GM21423 (cell line): Measurements from ENCODE around the gene NRP2.

Experiments
- ATAC-seq: cut with Tn5 transposase; IDR thresholded peaks from one replicate; pipeline ENCODE4 v1.9.1; 2021; ENCODE audit warnings: mild to moderate bottlenecking, moderate library complexity; ENCODE audit not compliant: unreplicated experiment

The NRP2 gene

DNA sequence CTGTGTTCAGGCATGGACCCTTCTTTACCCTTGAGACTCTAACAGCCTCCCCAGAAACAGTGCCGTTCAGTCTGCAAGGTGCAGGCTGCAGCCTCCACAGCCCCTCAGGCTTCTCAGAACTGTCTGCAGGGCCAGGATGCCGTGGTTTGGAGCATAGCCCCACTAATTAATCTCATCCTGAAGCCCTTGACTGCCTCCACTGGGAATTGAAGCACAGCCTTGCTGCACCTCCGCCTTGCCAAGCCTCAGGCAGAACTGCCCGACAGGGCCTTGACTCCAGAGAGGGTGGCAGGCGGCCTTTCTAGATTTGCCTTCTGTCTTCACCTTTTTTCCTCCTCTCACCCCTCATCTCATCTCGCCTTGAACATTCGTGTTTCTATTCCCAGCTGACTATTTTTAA lies 119.8 kb downstream of the NRP2 start:
- no peak for ATAC-seq

DNA sequence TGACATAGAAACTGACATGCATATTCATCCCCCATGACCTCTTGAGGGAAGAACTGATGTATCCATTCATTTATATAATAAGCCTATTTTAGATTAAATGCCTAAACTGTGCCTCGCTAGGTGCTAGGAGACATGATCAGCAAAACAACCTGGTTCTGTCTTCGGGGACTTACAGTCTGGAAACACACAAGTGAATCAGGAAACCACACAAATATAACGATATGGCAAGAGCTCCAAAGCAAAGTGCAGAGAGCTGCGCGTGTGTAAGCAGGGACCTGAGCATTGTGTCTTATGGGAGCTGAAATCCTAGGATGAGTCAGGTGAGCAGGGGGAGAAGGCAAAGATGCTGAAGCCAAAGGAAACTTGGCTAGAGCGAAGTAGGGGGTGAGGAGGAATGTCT lies 120.6 kb downstream of the NRP2 start:
- ATAC-seq, result no peak

DNA sequence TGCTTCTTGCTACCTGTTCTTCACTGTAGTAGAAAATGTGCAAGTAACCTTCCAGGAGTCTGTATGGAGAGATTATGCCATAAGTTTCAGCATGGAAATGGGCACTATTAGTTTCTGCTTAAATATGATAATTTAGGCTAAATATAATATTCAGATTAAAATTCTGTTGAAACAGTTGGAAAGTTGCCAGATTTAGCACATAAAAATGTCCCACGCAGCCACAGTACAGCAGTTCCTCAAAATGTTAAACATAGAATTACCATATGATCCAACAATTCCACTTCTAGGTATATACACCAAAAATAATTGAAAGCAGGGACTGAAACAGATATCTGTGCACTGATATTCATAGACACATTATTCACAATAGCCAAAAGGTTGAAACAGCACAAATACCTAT lies 121.2 kb downstream of the NRP2 start:
- no peak for ATAC-seq

DNA sequence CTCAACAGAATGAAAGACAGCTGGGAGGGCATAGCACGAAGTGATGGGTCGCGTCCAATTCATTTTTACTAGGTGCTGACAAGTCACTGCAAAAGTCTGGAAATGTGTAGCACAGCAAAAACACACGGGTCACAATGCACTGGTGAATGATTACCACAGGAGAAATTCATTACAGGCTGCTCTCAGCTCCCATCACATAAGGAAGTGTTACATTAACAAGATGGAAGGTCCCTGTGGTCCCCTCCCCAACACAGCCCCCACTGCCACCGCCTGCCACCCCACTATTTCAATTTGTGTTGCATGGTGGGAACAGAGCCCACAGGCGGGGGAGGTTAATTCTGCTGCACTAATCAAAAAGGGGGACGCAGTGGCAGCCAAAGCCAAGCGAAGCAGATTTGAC lies 122.8 kb downstream of the NRP2 start:
- ATAC-seq, result no peak

DNA sequence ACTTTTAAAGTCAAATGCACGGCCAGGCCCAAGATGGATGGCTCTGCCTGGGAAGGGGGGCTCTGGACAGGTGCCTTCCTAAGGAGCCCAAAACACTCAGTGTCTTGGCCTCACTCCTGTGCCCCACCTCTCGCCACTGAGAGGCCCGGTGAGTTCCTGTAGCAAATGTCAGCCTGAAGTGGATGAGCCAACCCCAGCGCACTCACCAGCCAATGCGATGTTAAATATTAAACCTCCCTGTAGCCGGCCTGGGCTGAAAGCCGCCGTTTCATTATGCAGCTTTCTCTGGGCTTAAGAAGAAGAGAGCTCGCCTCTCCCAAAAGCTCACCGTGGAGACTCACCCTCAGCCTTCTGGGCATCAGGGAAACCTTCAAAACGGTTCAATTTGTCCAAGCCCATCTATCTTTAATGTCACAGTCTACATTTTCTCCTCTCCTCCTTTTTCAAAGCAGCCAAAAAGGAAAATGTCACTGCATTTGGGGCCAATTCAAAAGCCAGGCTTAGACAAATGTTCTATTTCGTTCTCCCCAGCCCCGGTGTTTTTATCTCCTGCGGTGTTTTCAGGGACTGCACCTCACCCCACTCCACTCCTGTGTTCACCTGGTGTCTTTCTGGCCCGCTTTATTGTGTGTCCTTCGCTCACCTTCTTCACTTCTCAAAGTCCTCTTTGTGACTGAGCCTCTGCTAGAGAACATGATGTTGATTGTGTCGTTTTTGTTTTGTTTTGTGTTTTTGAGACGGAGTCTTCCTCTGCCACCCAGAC lies 124.0 kb downstream of the NRP2 start:
- ATAC-seq, result no peak

DNA sequence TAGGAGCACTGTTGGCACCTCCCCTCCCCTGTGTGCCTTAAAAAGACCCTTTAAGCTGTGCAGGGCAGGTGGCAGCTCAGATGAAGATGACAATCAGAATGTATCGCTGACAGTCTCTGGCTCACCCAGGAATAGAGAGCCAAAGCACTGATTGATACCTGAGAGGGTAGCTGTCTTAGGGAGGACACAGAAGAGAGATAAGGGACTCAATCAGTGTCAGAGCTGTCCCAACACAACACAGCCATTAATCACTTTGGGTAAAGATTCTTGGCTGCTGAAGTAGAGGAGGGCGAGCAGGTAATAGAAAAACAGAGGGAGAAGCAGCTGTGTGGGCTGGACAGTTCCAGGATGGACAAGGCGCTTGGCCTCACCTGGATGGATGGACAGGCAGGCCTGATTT lies 124.9 kb downstream of the NRP2 start:
- ATAC-seq, result no peak

DNA sequence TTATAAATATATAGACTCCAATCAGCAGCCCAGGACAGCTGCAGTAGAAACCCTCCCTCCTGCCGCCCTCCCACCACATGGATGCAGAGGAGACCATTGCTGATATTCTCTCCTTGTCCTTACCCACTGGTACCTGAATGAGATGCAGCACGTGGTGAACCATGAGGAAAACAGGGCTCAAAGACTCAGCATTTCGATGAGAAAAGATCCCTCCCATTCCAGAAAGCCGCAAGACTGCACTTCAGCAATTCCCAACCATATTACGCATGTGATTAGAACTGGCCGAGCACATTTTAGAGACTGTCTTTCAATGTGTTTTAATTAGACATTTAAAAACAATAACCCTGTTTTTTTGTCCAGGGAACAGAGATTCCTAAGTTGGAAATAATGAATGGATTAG lies 125.5 kb downstream of the NRP2 start:
- no peak for ATAC-seq

DNA sequence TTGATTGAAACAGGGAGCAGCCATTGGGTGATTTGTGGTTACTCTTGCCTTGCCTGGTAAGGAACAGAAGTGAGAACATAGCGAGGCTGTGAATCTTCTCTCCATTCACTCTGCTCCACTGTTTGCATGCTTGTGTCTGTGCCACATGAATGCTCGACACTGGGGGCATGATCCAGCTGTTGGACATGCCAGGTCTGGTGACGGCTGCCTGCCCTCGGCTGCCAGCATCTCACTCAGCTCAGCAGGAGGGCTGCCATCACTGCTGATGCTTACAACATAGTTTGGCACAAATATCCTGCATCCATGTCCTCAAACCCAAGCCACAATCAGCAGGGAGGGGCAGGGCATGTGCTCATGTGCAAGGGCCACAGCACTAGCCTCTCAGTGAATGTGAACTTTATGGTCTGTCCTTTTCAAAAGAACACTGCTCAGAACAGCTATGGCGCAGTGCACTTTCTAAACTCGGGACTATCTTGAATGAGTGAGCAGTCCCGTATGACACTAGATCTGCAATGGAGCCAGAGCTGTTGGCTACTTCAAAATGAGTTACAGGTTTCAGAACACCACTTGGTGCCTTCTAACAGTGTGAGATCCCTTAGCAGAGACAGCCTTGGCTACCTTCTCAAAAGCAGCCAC lies 126.3 kb downstream of the NRP2 start:
- no peak for ATAC-seq

DNA sequence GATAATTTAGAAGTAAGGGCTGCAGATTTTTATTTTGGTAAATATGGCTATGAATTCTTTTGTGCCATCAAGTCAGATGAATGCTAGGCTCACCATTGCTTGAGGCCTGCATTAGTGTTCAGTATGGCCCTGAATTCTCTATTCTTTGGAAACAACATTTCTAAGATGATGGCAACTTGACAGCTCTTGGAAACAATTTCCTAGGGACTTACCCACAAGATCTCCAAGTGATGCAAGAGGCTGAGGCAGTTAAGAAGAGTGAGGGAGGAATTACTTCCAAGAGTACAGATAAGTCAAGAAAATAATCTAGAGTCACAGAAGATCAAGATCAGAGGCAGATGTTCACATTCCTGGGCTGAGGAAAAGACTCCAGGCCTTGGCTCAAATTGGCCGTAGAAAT lies 129.1 kb downstream of the NRP2 start:
- ATAC-seq, result no peak

DNA sequence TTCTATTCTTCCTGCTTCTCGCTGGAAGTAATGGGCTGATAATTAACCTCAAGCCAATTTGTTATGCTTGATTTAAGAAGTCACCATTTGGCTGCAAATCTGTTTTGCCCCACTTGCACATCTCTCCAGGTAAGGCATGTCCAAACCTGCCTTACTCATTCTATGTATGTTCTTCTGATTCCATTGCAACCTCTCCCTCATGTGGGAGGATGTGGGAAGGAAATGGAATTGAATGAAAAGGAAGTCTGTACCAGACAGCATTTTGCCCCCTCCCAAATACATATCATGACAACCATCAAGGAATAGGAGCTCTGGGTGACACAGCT lies 131.7 kb downstream of the NRP2 start:
- ATAC-seq, result no peak

DNA sequence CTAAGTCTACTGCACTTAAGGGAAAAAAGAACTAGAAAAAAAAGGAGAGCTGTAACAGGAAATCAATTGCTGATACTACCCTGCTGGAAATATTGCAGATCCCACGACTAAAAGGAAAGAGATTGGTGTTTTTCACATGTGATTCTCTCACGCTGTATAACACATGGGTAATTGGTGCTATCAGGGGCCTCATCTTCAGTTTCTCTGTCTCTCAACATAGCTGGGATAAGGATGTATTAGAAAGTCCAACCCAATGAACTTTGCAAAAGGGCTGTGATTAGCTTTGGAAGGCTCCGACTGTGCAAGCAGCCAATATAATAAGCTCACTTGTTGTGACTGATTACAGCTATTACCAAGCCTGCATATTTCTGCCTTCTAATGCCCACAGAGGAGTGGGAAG lies 133.4 kb downstream of the NRP2 start:
- no peak for ATAC-seq

DNA sequence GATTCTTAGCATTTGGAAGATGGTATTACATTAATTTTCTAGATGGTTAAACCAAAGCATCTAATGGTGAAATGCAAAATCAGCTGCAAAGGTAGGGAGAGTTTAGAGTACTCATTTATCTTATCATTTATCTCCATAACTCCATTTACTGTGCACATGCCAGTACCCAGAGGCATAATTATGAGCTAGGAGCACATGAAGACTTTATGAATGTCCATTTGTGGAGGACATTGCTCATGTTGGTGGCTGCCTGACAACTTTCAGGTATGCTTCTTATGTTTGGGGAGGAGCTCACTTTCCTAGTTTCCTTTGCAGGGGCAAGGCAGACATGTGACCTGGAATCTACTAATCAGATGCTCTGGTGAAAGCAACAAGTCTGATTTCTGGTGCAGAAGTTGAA lies 134.0 kb downstream of the NRP2 start:
- no peak for ATAC-seq

DNA sequence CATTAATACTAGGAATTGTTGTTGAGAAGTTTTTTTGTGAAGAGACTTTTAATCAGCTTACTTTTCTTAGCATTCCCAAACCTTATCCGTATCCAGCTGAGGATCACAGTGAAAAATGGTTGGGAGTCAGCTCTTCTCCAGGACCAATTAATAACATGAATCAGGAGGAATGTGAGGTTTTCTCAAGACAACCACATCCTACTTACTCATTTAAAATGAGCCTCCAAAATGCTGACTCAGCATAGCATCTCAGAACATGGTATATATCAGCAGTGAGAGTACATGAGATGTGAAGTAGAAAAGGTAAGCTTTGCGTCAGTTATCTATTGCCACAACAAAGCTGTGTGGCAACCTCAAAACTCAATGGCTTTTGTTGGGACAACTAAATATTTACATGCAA lies 140.3 kb downstream of the NRP2 start:
- no peak for ATAC-seq

DNA sequence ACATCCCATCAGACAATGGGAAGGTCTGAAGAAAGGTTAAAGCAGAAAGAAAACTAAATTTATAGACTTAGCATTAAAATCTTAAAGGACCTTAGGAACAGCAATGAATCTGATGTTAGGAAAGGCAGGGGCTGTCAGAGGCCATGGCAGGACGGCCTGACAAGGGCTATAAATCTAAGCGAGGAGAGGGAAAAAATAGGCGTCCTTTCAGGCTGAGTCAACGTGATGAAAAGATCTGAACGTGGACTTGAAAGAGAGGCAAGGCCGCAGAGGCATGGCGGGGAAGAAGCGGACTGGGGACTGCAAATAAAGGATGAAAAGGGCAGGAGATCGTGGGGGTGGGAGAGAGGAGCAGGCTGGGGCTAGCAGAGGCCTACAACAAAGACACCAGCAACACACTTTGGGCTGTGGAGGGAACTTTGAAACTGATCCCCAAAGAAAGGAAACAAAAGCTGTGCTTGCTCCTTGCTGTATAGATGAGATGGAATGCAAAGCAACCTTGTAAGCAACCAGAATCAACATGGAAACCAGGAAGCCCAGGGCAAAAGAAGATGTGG lies 145.6 kb downstream of the NRP2 start:
- ATAC-seq, result no peak

DNA sequence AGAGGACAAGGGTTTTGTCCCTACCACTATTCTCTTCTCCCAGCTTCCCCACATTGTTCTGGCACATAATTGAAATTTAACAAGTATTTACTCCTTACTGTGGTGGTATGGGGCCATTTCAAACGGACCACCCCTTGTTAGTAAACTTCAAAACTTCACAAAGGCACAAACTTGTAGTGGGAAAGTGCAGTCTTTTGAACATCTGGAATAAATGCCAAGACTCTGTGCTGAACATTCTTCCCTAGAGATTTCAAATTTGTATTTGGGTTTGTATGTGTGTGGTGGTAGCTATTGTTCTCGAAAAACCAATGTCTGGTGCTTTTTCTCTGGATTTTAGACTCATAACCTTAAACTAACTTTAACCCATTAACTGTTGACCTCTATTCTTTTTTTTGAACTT lies 151.6 kb downstream of the NRP2 start:
- no peak for ATAC-seq

DNA sequence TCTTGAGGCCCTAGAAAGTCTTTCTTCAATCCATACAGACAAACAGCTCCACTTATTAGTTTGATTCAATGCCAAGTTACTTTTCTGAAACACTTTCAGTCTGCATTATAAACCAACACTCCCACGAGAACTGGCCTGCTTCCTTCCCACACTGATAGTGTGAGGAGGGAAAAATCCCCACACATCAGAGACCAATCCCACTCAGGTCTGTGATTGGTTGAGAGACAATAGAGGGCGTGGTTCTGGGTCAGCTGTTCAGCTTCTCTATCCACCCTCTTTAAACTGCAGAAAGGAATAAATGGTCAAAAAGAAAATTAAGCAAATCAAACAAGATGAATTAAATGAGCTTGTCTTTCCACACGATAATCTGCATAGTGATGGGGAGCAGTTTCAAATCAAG lies 152.5 kb downstream of the NRP2 start:
- no peak for ATAC-seq

DNA sequence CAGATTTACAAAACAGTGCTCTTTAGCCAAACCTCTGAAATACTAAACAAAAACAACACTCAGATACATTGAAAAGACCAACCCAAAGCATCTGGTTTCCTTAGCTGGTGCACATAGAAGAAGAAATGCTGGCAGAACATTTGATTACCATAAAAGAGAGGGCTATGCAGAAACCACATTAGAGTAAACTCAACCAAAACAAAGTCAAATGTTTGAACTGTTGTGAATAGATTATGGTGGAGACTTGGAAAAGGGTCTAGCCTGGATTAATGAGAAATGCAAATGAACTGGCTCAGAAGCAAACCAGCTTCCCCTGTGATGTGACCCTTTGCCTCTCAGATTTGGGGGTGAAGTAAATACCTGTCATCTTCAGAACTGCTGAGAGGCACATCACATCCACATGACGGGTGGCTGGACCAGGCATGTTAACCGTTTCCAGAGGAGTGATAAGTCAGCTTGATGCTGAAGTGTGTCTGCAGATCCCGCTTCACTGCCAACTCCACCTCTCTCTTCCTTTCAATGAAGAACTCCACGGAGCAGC lies 153.0 kb downstream of the NRP2 start:
- no peak for ATAC-seq

DNA sequence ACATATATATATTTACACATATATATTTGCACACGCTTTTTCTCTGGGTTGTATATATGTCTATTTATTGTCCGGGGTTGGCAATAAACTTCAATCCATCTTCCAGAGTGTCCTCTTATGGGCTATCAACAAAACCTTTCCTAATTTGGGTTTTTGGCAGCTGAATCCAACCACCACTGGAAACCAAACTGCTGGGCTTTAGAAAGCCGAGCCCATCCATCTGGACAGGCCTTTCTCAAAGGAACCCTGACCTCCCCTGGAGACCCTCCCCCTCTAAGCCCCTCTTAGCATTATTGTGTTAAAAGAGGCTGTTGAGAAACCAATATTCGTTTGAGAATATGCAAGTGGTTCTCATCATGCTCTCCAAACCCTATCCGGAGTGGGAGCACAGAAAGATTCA lies 153.6 kb downstream of the NRP2 start:
- no peak for ATAC-seq

DNA sequence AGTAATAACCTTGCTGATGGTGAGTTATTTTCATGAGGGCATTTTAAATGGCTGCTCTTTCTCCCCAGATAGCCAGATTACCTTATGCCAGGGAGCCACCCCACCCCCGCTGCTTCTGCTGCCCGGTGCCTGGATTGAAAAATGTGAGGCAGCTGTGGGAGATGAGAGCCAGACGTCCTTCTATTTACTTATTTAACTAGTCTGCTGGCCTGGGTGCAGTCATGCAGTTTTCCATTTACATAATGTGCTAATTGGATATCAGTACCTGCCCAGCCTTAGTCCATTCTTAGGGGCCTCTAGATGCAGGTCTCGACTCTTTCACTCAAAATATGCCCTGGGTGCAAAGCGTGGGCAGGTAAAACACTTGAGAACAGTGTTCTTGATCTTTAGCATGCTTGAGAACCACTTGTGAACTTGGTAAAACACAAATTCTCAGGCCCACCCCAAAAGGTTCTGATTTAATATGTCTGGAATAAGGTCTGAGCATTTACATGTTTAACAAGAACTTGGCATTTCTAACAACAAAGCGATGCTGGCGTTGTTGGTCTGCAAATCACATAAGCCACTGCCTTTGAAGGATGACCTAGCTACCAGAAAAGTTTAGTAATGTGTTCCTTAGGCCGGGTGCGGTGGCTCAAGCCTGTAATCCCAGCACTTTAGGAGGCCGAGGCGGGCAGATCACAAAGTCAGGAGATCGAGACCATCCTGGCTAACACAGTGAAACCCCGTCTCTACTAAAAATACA lies 154.3 kb downstream of the NRP2 start:
- ATAC-seq, result no peak

DNA sequence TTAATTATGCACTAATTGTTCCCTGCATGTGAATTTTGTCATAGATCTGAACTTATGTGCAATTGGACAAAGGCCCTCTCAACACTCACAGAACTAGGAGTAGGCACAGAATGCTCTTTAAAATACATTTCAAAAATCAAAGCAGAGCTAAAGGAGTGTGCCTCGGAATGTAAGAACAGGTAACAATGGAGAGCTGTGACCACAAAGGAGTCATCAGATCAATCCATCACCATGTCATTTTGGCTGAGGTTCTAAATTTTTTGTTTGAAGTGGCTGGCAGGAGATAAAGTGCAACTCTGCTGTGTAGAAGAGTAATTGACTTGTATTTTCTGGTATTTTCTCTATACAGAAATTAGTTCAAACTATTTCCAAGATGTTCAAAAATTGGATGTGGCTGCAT lies 155.4 kb downstream of the NRP2 start:
- ATAC-seq, result no peak

DNA sequence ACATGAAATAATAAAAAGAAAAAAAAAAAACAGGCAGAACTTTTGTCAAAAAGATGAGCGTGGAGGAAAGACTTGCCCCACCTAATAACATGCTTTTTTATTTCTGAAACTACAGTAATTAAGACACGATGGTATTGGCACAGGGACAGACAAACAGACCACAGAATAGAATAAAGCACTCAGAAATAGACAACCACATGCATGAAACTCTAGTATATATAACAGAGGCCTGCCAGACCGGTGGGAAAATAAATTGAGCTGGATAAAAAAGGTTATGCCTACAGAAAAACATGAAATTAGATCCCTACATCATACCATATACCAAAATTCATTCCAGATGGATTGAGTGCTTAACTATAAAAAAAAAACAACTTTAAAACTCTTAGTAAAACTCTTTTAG lies 163.1 kb downstream of the NRP2 start:
- no peak for ATAC-seq
